HUES6 (cell line): ENCODE data around the gene NOXO1.
"Not testable (repeated sequence)": the region's sequence is repeated elsewhere in the genome, so short reads cannot be mapped to it uniquely, and the experiment has no call there.

Source experiments
- H3K27ac ChIP-seq: 2 replicates; pipeline ENCODE4 v1.7.0; 2013; ENCODE audit warnings: low read depth, mild to moderate bottlenecking, low read length, inconsistent platforms
- H3K27me3 ChIP-seq: 2 replicates; pipeline ENCODE4 v1.6.1; 2013; ENCODE audit warnings: low read length; ENCODE audit not compliant: control insufficient read depth, insufficient read depth
- H3K36me3 ChIP-seq: 2 replicates; pipeline ENCODE4 v1.6.1; 2013; ENCODE audit warnings: low read length; ENCODE audit not compliant: control insufficient read depth, insufficient read depth
- H3K4me1 ChIP-seq: 2 replicates; pipeline ENCODE4 v1.6.1; 2013; ENCODE audit warnings: low read length; ENCODE audit not compliant: control insufficient read depth, insufficient read depth
- H3K4me3 ChIP-seq: 2 replicates; pipeline ENCODE4 v1.5.1; 2013; ENCODE audit warnings: low read depth, low read length
- H3K9ac ChIP-seq: one replicate; pipeline ENCODE4 v1.6.1; 2013; ENCODE audit warnings: mild to moderate bottlenecking, low read length
- H3K9me3 ChIP-seq: 2 replicates; pipeline ENCODE4 v1.6.1; 2013; ENCODE audit warnings: low read depth, low read length; ENCODE audit not compliant: control insufficient read depth, insufficient read depth

The NOXO1 gene

DNA sequence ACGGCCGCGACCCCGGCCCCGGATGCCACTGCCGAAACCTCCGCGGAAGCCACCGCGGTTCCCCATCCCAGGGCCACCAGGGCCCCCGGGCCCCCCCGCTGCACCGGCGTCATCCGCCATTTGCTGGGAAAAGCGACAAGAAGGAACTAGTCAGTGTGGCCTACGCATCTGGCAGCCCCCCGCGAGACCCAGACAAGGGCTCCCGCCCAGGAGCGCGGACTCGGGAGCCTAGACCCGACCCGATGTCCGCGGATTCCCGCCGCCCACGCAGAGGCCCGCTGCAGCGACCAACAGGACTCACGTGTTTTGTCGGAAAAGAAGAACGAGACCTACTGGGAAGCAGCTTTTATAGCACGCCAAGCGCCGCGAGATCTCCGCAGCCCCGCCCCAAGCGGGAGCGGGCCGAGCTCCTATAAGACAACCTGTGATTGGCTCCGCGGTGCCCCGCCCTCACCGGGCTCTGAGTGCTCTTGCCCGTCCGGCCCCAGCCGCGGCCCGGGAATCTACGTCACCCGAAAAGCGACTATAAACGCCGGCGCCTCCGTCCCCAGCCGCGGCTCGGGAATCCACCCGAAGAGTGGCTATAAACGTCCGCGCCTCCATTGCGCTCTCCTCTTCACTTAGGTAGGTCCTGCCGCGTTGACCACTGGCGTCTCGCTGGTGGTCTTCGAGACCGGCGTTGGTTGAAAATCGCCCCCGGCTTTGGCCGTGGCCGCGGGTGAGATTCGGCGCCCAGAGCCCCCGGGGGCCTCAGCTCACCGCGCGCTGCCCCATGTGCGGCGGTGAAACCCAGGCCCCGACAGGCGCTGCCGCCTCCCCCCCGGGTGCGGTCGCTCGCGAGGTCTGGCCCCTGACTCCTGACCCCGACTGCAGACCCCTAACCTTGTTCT is 16.5 kb downstream of the NOXO1 start, which contains the start of gene RPS2:
Gene RPS2, minus strand, starts transcription at position 321 of the 890 bp plus-strand sequence. Its CDS starts 201 bp downstream, at position 120.
- peaks cover 32% of the 10 kb centered on the region for H3K36me3 ChIP-seq
- no peaks in the 10 kb centered on the region for H3K9me3 ChIP-seq
- no peaks in the 10 kb centered on the region for H3K27me3 ChIP-seq
- H3K9ac ChIP-seq = peak within 1 kb of the TSS; percentile 98
- peaks cover 14% of the 10 kb centered on the region for H3K4me1 ChIP-seq
- peak within 1 kb of the TSS; percentile 98 for H3K4me3 ChIP-seq
- peak within 1 kb of the TSS; percentile 98 for H3K27ac ChIP-seq

DNA sequence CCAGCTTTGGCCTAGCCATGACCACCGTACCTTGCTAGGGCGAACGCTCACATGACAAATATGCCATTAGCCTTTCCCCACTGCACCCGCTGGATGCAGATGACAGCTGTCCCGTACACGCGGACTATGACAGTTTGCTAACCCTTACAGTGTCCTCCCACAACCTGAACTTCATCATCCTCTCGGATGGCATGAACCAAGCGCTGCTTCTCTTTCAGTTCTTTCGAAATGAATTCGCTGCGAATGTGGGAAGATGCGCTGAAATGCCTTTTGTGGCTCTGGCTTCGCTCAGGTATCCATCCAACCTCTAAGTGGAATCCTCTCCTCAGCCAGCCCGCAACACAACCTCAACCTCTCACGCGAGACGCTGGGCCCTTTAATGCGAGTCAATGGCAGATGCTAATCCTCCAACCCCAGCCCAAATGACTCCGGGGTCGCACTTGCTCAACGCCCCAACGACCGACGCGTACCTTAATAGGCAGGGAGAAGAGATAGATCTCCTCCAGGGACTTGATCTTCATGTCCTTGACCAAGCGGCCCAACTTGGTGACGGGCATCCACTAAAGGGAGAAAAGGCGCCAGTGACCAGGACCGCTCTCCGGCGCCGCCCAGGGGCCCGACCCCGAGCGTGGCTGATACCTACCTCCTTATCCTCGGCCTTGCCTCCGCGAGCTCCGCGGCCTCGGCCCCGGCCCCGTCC is 17.3 kb downstream of the NOXO1 start:
- peak overlapping the region; percentile 98 for H3K9ac ChIP-seq
- peak overlapping the region; percentile 98 for H3K27ac ChIP-seq
- H3K4me1 ChIP-seq = peaks cover 16% of the 10 kb centered on the region
- no peaks in the 10 kb centered on the region for H3K9me3 ChIP-seq
- peak overlapping the region; percentile 98 for H3K4me3 ChIP-seq
- H3K27me3 ChIP-seq = no peaks in the 10 kb centered on the region
- peaks cover 32% of the 10 kb centered on the region for H3K36me3 ChIP-seq

DNA sequence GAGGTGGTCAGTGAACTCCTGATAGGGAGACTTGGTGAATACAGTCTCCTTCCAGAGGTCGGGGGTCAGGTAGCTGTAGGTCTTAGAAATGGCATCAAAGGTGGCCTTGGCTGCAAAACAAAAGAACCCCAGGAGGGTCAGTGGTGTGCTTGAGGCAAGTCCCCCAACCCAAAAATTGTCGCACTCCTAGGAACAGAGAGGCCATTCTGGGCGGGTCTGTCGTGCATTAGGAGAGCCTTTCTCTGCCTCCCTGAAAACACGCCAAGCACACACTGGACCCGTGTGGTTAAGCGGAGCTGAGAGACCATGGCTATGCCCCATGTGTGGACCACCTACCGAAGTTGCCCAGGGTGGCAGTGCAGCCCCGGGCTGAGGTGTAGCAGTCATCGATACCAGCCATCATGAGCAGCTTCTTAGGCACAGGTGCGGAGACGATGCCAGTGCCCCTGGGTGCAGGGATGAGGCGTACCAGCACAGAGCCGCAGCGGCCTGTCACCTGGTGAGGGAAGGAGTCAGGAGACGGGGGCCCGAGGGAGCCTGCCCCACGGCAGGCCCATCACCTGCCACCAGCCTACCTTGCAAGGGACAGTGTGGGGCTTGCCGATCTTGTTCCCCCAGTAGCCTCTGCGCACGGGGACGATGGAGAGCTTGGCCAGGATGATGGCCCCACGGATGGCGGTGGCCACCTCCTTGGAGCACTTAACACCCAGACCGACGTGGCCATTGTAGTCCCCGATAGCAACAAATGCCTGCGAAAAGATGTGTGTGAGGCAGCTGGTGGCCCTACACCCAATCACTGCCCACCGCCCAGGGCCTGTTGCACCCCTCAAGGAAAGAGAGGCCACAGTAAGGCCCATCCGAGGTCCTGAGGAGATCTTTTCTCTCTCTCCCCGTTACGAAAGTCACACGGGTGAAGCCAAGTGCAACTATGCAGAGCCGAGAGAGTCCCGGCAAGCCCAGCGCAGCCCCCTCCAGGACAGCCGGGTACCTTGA is 18.8 kb downstream of the NOXO1 start:
- Histone ChIP-seq H3K9ac (peak overlapping the region; percentile 98), H3K36me3 (peaks cover 32% of the 10 kb centered on the region), H3K4me1 (peaks cover 20% of the 10 kb centered on the region), H3K4me3 (peak overlapping the region; percentile 98)
- not testable (repeated sequence) for H3K9me3 ChIP-seq, H3K27me3 ChIP-seq, H3K27ac ChIP-seq

DNA sequence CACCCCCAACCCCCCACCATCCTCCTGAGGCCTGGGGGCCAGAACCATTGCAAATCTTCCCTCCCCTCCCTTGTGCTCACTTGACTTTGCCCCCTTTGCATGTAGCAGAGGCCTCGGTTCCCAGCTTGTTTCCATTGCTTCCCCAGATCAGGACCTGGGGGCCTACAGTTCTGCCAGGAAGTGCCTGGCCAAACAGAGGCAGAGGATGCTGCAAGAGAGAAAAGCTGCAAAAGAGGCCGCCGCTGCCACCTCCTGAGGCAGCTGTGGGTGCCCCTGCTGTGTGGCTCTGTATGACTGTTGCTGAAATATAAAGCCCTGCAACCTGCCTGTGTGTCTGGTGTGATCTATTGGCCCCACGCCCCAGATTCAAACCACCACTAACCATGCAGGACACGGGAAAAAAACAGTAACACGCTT is 19.6 kb downstream of the NOXO1 start:
- Histone ChIP-seq H3K4me3 (peak overlapping the region; percentile 6; the same call in 1 of the 2 replicates), H3K27ac (no peak overlapping the region), H3K27me3 (no peaks in the 10 kb centered on the region), H3K9me3 (no peaks in the 10 kb centered on the region), H3K4me1 (peaks cover 20% of the 10 kb centered on the region), H3K36me3 (peaks cover 32% of the 10 kb centered on the region), H3K9ac (no peak overlapping the region)

DNA sequence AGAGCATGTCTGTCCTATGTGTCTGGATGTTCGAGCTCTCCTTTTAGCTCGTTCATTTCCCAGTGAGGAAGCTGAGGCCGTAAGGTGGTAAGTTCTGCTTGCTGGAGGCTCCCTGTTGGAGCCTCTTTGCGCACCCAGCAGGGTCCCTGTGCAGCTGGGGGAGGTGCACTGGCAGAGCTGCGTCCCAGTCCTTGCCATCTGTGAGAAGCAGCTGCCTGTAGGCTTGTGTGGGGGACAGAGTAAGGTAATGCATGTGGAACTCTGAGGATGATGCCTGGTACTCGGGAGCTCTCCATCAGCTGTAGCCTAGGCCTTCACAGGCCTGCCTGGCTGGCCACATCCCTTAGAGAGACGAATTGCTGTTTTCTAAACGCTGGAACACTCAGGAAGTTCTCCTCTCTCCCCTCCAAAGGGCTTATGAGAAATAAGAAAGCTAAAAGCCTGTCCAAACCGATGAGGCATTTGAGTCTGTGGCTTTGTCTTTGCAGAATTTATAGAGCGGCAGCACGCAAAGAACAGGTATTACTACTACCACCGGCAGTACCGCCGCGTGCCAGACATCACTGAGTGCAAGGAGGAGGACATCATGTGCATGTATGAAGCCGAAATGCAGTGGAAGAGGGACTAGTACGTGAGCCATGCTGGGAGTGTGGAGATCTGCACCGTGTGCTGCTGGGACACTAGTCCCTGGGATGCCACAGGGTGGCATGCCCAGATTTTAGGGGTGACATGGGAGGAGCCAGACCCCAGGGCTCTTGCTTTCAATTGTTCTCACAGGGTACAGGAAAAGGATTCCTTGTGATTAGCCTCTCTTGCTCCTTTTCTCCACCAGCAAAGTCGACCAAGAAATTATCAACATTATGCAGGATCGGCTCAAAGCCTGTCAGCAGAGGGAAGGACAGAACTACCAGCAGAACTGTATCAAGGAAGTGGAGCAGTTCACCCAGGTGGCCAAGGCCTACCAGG is 20.3 kb downstream of the NOXO1 start:
- Histone ChIP-seq H3K4me3 (peak overlapping the region; percentile 98), H3K9me3 (no peaks in the 10 kb centered on the region), H3K27ac (no peak overlapping the region; the same call in 1 of the 2 replicates), H3K27me3 (no peaks in the 10 kb centered on the region), H3K9ac (peak overlapping the region; percentile 88), H3K4me1 (peaks cover 20% of the 10 kb centered on the region), H3K36me3 (peaks cover 32% of the 10 kb centered on the region)

DNA sequence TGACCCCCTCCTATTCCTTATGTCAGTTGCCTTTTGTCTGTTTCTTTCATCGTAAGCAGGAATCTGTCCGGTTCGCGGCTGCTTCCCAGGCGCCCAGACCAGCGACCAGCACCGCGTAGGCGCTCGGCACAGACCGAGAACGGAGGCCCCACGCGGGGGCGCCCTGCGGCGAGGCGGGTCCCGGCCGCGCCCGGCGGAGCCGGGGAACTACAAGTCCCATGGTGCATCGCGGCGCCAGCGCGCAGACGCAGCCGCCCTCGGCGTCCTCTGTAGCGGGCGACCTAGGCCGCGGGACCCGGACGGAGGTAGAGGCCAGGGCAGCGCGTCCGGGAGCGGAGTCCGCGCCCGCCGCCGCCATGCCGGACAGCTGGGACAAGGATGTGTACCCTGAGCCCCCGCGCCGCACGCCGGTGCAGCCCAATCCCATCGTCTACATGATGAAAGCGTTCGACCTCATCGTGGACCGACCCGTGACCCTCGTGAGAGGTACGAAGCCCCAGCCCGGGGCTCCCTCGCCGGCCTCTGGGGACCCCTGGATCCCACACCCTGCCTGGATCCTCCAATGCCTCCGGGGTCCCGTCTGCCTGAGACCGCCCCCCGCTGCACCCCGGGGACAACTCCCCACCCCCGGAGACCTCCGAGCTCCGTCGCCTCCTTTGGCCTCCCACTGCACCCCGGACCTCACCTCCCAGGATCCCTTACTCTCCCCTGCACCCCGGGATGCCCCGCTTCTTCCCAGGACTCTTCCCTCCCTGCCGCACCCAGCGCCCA is 21.8 kb downstream of the NOXO1 start, which contains the start of gene NDUFB10:
Gene NDUFB10, plus strand, starts transcription at position 270 of the 771 bp plus-strand sequence. Its CDS starts 87 bp downstream, at position 357.
- Histone ChIP-seq H3K27me3 (no peaks in the 10 kb centered on the region), H3K4me1 (peaks cover 15% of the 10 kb centered on the region), H3K9me3 (no peaks in the 10 kb centered on the region), H3K9ac (peak within 1 kb of the TSS; percentile 88), H3K4me3 (peak within 1 kb of the TSS; percentile 98), H3K27ac (peak within 1 kb of the TSS; percentile 88), H3K36me3 (peaks cover 32% of the 10 kb centered on the region)

DNA sequence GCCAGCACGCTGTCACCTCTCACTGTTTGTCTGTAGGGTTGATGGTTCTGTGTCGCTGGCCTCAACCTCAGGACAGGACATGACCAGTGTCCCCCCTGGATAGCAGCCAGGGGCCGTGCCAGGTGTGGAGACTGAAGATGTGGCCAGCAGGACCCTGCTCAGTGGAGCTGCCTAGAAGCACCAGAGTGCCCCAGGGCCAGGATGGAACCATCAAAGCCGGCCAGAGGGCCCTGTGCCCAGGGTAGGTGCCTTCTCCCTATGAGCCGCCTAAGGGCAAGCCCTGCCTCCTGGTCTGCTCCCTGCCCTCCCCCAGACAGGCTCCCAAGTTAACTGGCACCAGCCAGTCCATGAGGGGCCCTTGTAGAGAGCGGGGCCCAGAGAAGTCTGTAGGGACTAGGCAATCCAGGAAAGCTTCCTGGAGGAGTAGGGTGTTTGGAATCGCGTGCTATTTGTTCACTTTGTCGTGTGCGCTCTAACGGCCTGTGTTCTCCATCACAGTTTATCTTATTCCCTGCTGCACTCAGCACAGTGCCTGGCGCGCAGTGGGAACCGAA is 22.5 kb downstream of the NOXO1 start:
- Histone ChIP-seq H3K27ac (no peak overlapping the region), H3K27me3 (no peaks in the 10 kb centered on the region), H3K4me1 (peaks cover 15% of the 10 kb centered on the region), H3K4me3 (peak overlapping the region; percentile 98), H3K9me3 (no peaks in the 10 kb centered on the region), H3K9ac (peak overlapping the region; percentile 21), H3K36me3 (peaks cover 28% of the 10 kb centered on the region)

DNA sequence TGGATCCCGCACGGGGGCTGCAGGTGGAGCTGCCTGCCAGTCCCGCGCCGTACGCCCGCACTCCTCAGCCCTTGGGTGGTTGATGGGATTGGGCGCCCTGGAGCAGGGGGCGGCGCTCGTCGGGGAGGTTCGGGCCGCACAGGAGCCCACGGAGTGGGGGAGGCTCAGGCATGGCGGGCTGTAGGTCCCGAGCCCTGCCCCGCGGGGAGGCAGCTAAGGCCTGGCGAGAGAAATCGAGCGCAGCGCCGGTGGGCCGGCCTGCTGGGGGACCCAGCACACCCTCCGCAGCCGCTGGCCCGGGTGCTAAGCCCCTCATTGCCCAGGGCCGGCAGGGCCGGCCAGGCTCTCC is 23.2 kb downstream of the NOXO1 start:
- peaks cover 15% of the 10 kb centered on the region for H3K4me1 ChIP-seq
- H3K27me3 ChIP-seq, H3K27ac ChIP-seq, H3K9me3 ChIP-seq, H3K4me3 ChIP-seq, H3K9ac ChIP-seq: not testable (repeated sequence)
- H3K36me3 ChIP-seq = peaks cover 21% of the 10 kb centered on the region

DNA sequence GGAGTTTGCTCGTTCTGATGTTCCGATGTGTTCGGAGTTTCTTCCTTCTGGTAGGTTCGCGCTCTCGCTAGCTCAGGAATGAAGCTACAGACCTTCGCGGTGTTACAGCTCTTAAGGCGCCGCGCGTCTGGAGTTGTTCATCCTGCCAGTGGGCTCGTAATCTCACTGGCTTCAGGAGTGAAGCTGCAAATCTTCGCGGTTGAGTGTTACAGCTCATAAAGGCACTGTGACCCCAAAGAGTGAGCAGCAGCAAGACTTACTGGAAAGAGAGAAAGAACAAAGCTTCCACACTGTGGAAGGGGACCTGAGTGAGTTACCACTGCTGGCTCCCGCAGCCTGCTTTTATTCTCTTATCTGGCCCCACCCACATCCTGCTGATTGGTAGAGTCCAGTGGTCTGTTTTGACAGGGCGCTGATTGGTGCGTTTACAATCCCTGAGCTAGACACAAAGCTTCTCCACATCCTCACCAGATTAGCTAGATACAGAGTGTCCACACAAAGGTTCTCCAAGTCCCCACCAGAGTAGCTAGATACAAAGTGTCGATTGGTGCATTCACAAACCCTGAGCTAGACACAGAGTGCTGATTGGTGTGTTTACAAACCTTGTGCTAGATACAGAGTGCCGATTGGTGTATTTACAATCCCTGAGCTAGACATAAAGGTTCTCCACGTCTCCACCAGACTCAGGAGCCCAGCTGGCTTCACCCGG is 23.7 kb downstream of the NOXO1 start:
- H3K27me3 ChIP-seq, H3K4me3 ChIP-seq, H3K9ac ChIP-seq, H3K27ac ChIP-seq, H3K9me3 ChIP-seq: not testable (repeated sequence)
- Histone ChIP-seq H3K36me3 (peaks cover 16% of the 10 kb centered on the region), H3K4me1 (peaks cover 15% of the 10 kb centered on the region)
